Measurements from ENCODE around the gene SEPTIN5. TPM values are rescaled to one million over a fixed set of nuclear protein-coding genes. Genes with fewer than 3 reads are reported as not detected.

The SEPTIN5 gene
- total and polyA plus RNA-seq, 4 experiments from 2014 or later, result not detected

GRCh38 chr22:19686946-19687345 lies 27.4 kb upstream of the SEPTIN5 start:
- CTCF ChIA-PET (ENCODE audit: partially characterized antibody), result no interaction called here
- H3K27me3 ChIP-seq (ENCODE audit: insufficient read depth, low read length), result no peaks in the 10 kb centered on the region
- H3K36me3 Mint-ChIP-seq, result no peaks in the 10 kb centered on the region

GRCh38 chr22:19687561-19688300 lies 26.6 kb upstream of the SEPTIN5 start:
- no peaks in the 10 kb centered on the region for H3K9me3 ChIP-seq (ENCODE audit: control insufficient read depth in 1 of 2, low read length in 2 of 2)
- peaks cover 5 to 8% of the 10 kb centered on the region in 2 donors for H3K27me3 Mint-ChIP-seq
- ChIA-PET POLR2A (ENCODE audit: partially characterized antibody) (no interaction called here), CTCF (ENCODE audit: partially characterized antibody) (no interaction called here)
- intact Hi-C loops (cut with micrococcal nuclease), result no loop called here
- no peak overlapping the region for H3K27ac ChIP-seq (ENCODE audit: low read depth, low read length)
- no peak for DNase-seq
- no peak overlapping the region for H3K4me3 ChIP-seq (ENCODE audit: low read length in 2 of 2)
- no peaks in the 10 kb centered on the region for H3K4me1 Mint-ChIP-seq
- no peak overlapping the region for H3K4me3 Mint-ChIP-seq
- H3K4me1 ChIP-seq (ENCODE audit: insufficient read depth, low read length), result no peaks in the 10 kb centered on the region
- no peaks in the 10 kb centered on the region for H3K27me3 ChIP-seq (ENCODE audit: insufficient read depth, low read length)
- no peak overlapping the region for H3K27ac Mint-ChIP-seq
- H3K36me3 Mint-ChIP-seq, result no peaks in the 10 kb centered on the region
- H3K36me3 ChIP-seq (ENCODE audit: insufficient read depth, low read length), result no peaks in the 10 kb centered on the region
- H3K9me3 Mint-ChIP-seq, result peaks cover 0 to 1% (median 0%) of the 10 kb centered on the region in 8 donors

More at GRCh38 chr22:19686946-19687345, 27.4 kb upstream of the SEPTIN5 start:
- Mint-ChIP-seq H3K27ac (no peak overlapping the region), H3K9me3 (peaks cover 0 to 1% (median 0%) of the 10 kb centered on the region in 8 donors), H3K4me1 (no peaks in the 10 kb centered on the region), H3K4me3 (no peak overlapping the region), H3K27me3 (peaks cover 8 to 10% of the 10 kb centered on the region in 2 donors)
- Histone ChIP-seq H3K4me1 (ENCODE audit: insufficient read depth, low read length) (no peaks in the 10 kb centered on the region), H3K4me3 (ENCODE audit: low read length in 2 of 2) (no peak overlapping the region), H3K36me3 (ENCODE audit: insufficient read depth, low read length) (no peaks in the 10 kb centered on the region), H3K27ac (ENCODE audit: low read depth, low read length) (no peak overlapping the region), H3K9me3 (ENCODE audit: control insufficient read depth in 1 of 2, low read length in 2 of 2) (no peaks in the 10 kb centered on the region)
- POLR2A ChIA-PET (ENCODE audit: partially characterized antibody), result no interaction called here
- intact Hi-C loops (cut with micrococcal nuclease), result no loop called here
- DNase-seq, result no peak

GRCh38 chr22:19688301-19689290 lies 25.7 kb upstream of the SEPTIN5 start:
- intact Hi-C loops (cut with micrococcal nuclease), result no loop called here
- H3K4me3 ChIP-seq (ENCODE audit: low read length in 2 of 2), result no peak overlapping the region
- no peak overlapping the region for H3K27ac Mint-ChIP-seq
- no peak for DNase-seq
- no peaks in the 10 kb centered on the region for H3K9me3 ChIP-seq (ENCODE audit: control insufficient read depth in 1 of 2, low read length in 2 of 2)
- no peaks in the 10 kb centered on the region for H3K4me1 Mint-ChIP-seq
- H3K36me3 Mint-ChIP-seq, result no peaks in the 10 kb centered on the region
- ChIA-PET POLR2A (ENCODE audit: partially characterized antibody) (no interaction called here), CTCF (ENCODE audit: partially characterized antibody) (interaction anchor here (1.7 kb wide), 1 partner anchor 10 kb away, joined by 8 read pairs; no protein-coding TSS in a partner anchor)
- peaks cover 5 to 8% of the 10 kb centered on the region in 2 donors for H3K27me3 Mint-ChIP-seq
- no peak overlapping the region for H3K4me3 Mint-ChIP-seq
- H3K27me3 ChIP-seq (ENCODE audit: insufficient read depth, low read length), result no peaks in the 10 kb centered on the region
- no peaks in the 10 kb centered on the region for H3K36me3 ChIP-seq (ENCODE audit: insufficient read depth, low read length)
- H3K27ac ChIP-seq (ENCODE audit: low read depth, low read length), result no peak overlapping the region
- no peaks in the 10 kb centered on the region for H3K9me3 Mint-ChIP-seq
- no peaks in the 10 kb centered on the region for H3K4me1 ChIP-seq (ENCODE audit: insufficient read depth, low read length)

- no peaks in the 10 kb centered on the region for H3K4me1 Mint-ChIP-seq
- no peak overlapping the region for H3K4me3 Mint-ChIP-seq
- no peak overlapping the region for H3K4me3 ChIP-seq (ENCODE audit: low read length in 2 of 2)
- no peak for DNase-seq
- H3K27ac ChIP-seq (ENCODE audit: low read depth, low read length), result no peak overlapping the region
- no peaks in the 10 kb centered on the region for H3K36me3 Mint-ChIP-seq
- no peaks in the 10 kb centered on the region for H3K36me3 ChIP-seq (ENCODE audit: insufficient read depth, low read length)
- ChIA-PET CTCF (ENCODE audit: partially characterized antibody) (interaction anchor here (1.7 kb wide), 1 partner anchor 10 kb away, joined by 8 read pairs; no protein-coding TSS in a partner anchor), POLR2A (ENCODE audit: partially characterized antibody) (interaction anchor here (0.6 kb wide), 1 partner anchor 41 kb away, joined by 3 read pairs; no protein-coding TSS in a partner anchor)
- no peaks in the 10 kb centered on the region for H3K9me3 ChIP-seq (ENCODE audit: control insufficient read depth in 1 of 2, low read length in 2 of 2)
- no peaks in the 10 kb centered on the region for H3K4me1 ChIP-seq (ENCODE audit: insufficient read depth, low read length)
- H3K27me3 ChIP-seq (ENCODE audit: insufficient read depth, low read length), result no peaks in the 10 kb centered on the region
- no peak overlapping the region for H3K27ac Mint-ChIP-seq
- peaks cover 5 to 6% of the 10 kb centered on the region in 2 donors for H3K27me3 Mint-ChIP-seq
- H3K9me3 Mint-ChIP-seq, result no peaks in the 10 kb centered on the region
- intact Hi-C loops (cut with micrococcal nuclease), result no loop called here
Measured at GRCh38 chr22:19689408-19689807, 24.9 kb upstream of the SEPTIN5 start.

- Mint-ChIP-seq H3K4me1 (no peaks in the 10 kb centered on the region), H3K9me3 (no peaks in the 10 kb centered on the region), H3K27me3 (peaks cover 6% of the 10 kb centered on the region in 2 donors), H3K36me3 (no peaks in the 10 kb centered on the region), H3K27ac (peak overlapping the region in 1 of 7 donors; percentile 37), H3K4me3 (no peak overlapping the region)
- no peak for DNase-seq
- Histone ChIP-seq H3K36me3 (ENCODE audit: insufficient read depth, low read length) (no peaks in the 10 kb centered on the region), H3K4me3 (ENCODE audit: low read length in 2 of 2) (no peak overlapping the region), H3K27ac (ENCODE audit: low read depth, low read length) (no peak overlapping the region), H3K4me1 (ENCODE audit: insufficient read depth, low read length) (no peaks in the 10 kb centered on the region), H3K27me3 (ENCODE audit: insufficient read depth, low read length) (no peaks in the 10 kb centered on the region), H3K9me3 (ENCODE audit: control insufficient read depth in 1 of 2, low read length in 2 of 2) (no peaks in the 10 kb centered on the region)
- CTCF ChIA-PET (ENCODE audit: partially characterized antibody), result no interaction called here
- POLR2A ChIA-PET (ENCODE audit: partially characterized antibody), result no interaction called here
- intact Hi-C loops (cut with micrococcal nuclease), result no loop called here
Measured at GRCh38 chr22:19691007-19691720, 23.1 kb upstream of the SEPTIN5 start.

GRCh38 chr22:19691721-19692341 lies 22.5 kb upstream of the SEPTIN5 start:
- no peak for DNase-seq
- Histone ChIP-seq H3K4me3 (ENCODE audit: low read length in 2 of 2) (no peak overlapping the region), H3K36me3 (ENCODE audit: insufficient read depth, low read length) (no peaks in the 10 kb centered on the region), H3K27me3 (ENCODE audit: insufficient read depth, low read length) (no peaks in the 10 kb centered on the region), H3K4me1 (ENCODE audit: insufficient read depth, low read length) (no peaks in the 10 kb centered on the region), H3K27ac (ENCODE audit: low read depth, low read length) (no peak overlapping the region), H3K9me3 (ENCODE audit: control insufficient read depth in 1 of 2, low read length in 2 of 2) (no peaks in the 10 kb centered on the region)
- H3K9me3 Mint-ChIP-seq, result no peaks in the 10 kb centered on the region
- H3K27me3 Mint-ChIP-seq, result peaks cover 10% of the 10 kb centered on the region in 2 donors
- H3K36me3 Mint-ChIP-seq, result no peaks in the 10 kb centered on the region
- ChIA-PET POLR2A (ENCODE audit: partially characterized antibody) (no interaction called here), CTCF (ENCODE audit: partially characterized antibody) (no interaction called here)
- H3K4me3 Mint-ChIP-seq, result no peak overlapping the region
- intact Hi-C loops (cut with micrococcal nuclease), result no loop called here
- no peaks in the 10 kb centered on the region for H3K4me1 Mint-ChIP-seq
- no peak overlapping the region for H3K27ac Mint-ChIP-seq
